ENCODE results near the gene PNPLA6. TPM values are rescaled to one million over a fixed set of nuclear protein-coding genes. Genes with fewer than 3 reads are reported as not detected.

Gene PNPLA6
- total and polyA plus RNA-seq, 2 of the 13 experiments (the other 11 are each of a cell fraction or from before 2014, with no cell fraction given) = 24.9 to 28.2 TPM

DNA sequence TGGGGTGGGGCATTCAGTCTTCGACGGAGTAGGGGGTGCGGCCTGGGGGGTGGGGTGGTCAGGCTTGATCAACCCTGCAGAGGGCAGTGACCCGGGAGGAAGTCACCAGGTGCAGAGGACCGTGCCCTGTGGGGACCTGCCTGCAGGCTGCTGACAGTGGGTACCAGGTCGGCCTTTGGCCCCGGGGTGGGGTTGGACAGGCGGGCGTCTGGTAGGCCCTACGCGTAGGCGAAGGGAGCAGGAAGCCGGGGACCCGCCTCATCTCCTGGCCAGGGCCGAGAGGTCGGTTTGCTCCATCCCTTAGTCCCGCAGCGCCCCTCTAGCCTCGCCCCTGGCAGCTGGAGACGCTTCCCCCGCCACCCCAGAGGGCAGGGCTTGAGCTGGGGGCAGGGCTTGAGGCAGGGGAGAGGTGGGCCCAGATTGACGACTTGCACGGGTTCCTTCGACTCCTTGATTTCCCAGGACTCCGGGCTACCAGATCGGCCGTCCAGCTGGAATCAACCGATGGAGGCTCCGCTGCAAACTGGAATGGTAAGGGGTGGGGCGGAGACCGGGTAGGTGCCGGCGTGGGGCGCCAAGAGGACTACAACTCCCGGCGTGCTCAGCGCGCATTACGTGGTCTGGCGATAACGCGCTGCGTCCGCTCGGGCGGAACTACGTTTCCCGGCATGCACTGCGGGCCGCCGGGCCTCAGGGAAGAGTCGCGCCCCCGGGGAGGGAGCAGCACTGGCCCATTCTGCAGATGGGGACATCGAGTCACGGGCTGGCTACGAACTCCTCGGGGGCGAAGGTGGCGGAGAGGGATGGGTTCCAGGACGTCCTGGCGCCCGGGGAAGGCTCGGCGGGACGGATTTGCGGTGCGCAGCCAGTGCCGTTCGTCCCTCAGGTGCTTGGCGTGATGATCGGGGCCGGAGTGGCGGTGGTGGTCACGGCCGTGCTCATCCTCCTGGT, at the start of gene PNPLA6 (continued):
- TF ChIP-seq ZNF264 (CRISPR knock-in tag; IDR thresholded peaks at IDR 0.05) (no peak), RELA (CRISPR knock-in tag; IDR thresholded peaks at IDR 0.05) (no peak), ZNF598 (CRISPR knock-in tag; IDR thresholded peaks at IDR 0.05; ENCODE audit: borderline replicate concordance) (peak; percentile 40; the same call in 1 of the 2 replicates), YY1 (IDR thresholded peaks at IDR 0.05; ENCODE audit: insufficient read depth, insufficient replicate concordance, low read depth, low read length) (peak; percentile 85), DPF2 (CRISPR knock-in tag; IDR thresholded peaks at IDR 0.05; ENCODE audit: borderline replicate concordance, low read depth) (no peak), EP300 (IDR thresholded peaks at IDR 0.05; ENCODE audit: low read depth in 2 of 2, low read length in 2 of 2) (no peak), EP300 (CRISPR knock-in tag; IDR thresholded peaks at IDR 0.05; ENCODE audit: borderline replicate concordance) (no peak), ZNF280B (CRISPR knock-in tag; IDR thresholded peaks at IDR 0.05; ENCODE audit: borderline replicate concordance) (no peak; the same call in 1 of the 2 replicates), FOSL2 (CRISPR knock-in tag; IDR thresholded peaks at IDR 0.05) (peak; percentile 53; the same call in 1 of the 2 replicates), ZNF644 (CRISPR knock-in tag; IDR thresholded peaks at IDR 0.05; ENCODE audit: low read depth) (no peak)
- TF ChIP-seq, protein P1, sequence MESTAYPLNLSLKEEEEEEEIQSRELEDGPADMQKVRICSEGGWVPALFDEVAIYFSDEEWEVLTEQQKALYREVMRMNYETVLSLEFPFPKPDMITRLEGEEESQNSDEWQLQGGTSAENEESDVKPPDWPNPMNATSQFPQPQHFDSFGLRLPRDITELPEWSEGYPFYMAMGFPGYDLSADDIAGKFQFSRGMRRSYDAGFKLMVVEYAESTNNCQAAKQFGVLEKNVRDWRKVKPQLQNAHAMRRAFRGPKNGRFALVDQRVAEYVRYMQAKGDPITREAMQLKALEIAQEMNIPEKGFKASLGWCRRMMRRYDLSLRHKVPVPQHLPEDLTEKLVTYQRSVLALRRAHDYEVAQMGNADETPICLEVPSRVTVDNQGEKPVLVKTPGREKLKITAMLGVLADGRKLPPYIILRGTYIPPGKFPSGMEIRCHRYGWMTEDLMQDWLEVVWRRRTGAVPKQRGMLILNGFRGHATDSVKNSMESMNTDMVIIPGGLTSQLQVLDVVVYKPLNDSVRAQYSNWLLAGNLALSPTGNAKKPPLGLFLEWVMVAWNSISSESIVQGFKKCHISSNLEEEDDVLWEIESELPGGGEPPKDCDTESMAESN (CRISPR knock-in tag; conservative IDR thresholded peaks at IDR 0.05) = peak; percentile 87; the same call in 1 of the 2 replicates
- TF ChIP-seq, protein P2, sequence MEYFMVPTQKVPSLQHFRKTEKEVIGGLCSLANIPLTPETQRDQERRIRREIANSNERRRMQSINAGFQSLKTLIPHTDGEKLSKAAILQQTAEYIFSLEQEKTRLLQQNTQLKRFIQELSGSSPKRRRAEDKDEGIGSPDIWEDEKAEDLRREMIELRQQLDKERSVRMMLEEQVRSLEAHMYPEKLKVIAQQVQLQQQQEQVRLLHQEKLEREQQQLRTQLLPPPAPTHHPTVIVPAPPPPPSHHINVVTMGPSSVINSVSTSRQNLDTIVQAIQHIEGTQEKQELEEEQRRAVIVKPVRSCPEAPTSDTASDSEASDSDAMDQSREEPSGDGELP (IDR thresholded peaks at IDR 0.05; ENCODE audit: borderline replicate concordance, low read depth) = peak; percentile 59; the same call in 1 of the 2 replicates
- TF ChIP-seq, protein P3, sequence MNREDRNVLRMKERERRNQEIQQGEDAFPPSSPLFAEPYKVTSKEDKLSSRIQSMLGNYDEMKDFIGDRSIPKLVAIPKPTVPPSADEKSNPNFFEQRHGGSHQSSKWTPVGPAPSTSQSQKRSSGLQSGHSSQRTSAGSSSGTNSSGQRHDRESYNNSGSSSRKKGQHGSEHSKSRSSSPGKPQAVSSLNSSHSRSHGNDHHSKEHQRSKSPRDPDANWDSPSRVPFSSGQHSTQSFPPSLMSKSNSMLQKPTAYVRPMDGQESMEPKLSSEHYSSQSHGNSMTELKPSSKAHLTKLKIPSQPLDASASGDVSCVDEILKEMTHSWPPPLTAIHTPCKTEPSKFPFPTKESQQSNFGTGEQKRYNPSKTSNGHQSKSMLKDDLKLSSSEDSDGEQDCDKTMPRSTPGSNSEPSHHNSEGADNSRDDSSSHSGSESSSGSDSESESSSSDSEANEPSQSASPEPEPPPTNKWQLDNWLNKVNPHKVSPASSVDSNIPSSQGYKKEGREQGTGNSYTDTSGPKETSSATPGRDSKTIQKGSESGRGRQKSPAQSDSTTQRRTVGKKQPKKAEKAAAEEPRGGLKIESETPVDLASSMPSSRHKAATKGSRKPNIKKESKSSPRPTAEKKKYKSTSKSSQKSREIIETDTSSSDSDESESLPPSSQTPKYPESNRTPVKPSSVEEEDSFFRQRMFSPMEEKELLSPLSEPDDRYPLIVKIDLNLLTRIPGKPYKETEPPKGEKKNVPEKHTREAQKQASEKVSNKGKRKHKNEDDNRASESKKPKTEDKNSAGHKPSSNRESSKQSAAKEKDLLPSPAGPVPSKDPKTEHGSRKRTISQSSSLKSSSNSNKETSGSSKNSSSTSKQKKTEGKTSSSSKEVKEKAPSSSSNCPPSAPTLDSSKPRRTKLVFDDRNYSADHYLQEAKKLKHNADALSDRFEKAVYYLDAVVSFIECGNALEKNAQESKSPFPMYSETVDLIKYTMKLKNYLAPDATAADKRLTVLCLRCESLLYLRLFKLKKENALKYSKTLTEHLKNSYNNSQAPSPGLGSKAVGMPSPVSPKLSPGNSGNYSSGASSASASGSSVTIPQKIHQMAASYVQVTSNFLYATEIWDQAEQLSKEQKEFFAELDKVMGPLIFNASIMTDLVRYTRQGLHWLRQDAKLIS (CRISPR knock-in tag; IDR thresholded peaks at IDR 0.05) = no peak

Measured in HepG2 (cell line).